HG03097 (cell line): ENCODE data around the gene PPM1E.
"Not testable (repeated sequence)": the region's sequence is repeated elsewhere in the genome, so short reads cannot be mapped to it uniquely, and the experiment has no call there.

Experiments used
- ATAC-seq: cut with Tn5 transposase; IDR thresholded peaks from one replicate; pipeline ENCODE4 v1.9.1; 2021; ENCODE audit not compliant: unreplicated experiment, low FRiP score

PPM1E gene

DNA sequence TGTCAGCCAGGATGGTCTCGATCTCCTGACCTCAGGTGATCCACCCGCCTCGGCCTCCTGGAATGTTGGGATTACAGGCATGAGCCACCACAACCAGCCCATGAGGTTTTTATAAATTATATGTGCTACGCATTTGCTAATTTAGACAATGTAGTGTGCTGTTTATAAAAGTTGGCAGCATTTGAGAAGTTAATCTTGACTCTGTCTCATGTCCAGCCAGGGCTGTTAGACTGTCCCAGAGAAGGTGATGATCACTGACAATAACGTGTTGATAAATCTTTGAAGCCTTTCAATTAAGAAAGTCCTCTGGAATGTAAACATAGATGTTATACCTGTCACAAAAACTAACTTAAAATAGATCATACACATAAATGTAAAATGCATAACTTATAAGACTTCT lies 82.0 kb downstream of the PPM1E start:
- ATAC-seq, result no peak

DNA sequence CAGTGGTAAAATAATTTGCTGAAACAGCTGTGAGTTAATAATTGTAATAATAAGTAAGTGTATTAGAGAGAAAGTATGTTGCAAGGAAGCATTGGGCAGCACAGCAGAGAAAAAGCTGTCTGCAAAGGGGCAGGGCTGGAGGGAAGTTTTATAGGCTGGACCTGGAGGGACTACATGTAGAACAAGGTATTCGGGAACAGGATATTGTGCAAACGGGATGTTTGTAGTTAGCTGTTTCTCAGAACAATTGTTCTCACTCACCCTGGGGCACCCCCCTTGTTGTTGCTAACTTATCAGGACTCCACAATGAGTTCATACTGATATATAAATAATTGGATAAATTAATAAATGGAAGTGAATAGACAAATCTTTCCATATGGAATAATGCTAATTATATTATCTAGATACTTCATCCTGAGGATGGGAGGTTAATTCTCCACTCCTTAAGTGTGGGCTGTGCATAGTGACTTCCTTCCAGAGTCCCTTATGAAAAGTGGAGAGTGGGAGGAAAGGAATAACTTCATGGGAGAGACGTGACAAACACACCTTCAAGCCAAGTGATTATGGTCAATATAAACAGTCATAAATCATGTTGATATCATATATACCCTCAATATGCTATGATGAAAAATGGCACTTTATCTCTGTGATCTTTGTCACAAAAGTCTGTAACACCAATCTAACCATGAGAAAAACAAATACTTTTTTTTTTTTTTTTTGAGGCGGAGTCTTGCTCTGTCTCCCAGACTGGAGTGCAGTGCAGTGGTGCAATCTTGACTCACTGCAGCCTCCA lies 85.4 kb downstream of the PPM1E start:
- no peak for ATAC-seq

DNA sequence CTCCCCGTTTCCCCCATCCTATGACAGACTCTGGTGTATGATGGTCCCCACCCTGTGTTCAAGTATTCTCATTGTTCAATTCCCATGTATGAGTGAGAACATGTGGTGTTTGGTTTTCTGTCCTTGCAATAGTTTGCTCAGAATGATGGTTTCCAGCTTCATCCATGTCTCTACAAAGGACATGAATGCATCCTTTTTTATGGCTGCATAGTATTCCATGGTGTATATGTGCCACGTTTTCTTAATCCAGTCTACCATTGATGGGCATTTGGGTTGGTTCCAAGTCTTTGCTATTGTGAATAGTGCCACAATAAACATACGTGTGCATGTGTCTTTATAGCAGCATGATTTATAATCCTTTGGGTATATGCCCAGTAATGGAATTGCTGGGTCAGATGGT lies 90.8 kb downstream of the PPM1E start:
- ATAC-seq, result not testable (repeated sequence)

DNA sequence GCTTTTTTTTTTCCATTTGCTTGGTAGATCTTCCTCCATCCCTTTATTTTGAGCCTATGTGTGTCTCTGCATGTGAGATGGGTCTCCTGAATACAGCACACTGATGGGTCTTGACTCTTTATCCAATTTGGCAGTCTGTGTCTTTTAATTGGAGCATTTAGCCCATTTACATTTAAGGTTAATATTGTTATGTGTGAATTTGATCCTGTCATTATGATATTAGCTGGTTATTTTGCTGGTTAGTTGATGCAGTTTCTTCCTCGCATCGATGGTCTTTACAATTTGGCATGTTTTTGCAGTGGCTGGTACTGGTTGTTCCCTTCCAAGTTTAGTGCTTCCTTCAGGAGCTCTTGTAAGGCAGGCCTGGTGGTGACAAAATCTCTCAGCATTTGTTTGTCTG lies 94.5 kb downstream of the PPM1E start:
- not testable (repeated sequence) for ATAC-seq

DNA sequence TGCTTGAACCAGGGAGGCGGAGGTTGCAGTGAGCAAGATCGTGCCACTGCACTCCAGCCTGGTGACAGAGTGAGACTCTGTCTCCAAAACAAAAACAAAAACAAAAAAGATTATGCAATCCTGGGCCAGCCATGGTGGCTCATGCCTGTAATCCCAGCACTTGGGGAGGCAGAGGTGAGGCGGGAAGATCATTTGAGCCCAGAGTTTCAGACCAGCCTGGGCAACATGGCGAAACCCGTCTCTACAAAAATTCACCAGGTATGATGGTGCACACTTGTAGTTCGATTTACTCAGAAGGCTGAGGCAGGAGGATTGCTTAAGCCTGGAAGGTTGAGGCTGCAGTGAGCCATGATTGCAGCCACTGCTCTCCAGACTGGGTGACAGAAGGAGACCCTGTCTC lies 109.6 kb downstream of the PPM1E start:
- no peak for ATAC-seq

DNA sequence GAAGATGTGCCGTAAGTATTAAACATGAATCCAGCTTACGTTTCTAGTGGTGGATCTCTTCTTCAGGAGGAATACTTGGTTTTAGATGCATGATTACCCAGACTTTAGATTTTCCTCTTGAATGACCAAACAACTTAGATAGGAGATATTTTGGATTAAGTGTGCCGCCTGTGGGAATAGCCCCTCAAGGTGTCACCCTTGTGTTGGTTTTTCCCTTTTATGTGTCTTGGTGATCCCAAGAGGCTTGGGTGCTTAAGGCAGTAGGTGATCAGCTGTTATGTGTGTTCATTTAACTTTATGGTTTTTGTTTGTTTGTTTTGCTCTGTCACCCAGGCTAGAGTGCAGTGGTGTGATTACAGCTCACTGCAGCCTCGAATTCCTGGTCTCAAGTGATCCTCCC lies 115.1 kb downstream of the PPM1E start:
- ATAC-seq, result no peak

DNA sequence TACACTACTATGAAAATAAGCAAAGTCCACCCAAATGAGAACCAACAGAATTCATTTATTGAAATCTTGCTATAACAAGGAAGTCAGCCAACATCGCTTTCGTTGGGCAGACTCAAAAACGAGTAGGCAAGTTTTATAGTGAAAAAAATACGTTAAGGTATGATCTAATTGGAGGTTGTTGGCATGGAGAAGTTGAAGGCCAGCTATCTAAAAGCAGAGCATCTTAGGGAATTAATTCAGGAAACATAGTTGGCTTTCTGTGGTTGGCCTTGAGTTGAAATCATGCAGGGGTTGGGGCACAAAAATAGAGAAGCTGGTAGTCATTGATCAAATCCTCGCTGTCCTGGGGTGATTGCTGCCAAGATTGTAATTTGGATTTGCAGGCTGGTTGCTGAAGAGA lies 118.3 kb downstream of the PPM1E start:
- ATAC-seq, result no peak

DNA sequence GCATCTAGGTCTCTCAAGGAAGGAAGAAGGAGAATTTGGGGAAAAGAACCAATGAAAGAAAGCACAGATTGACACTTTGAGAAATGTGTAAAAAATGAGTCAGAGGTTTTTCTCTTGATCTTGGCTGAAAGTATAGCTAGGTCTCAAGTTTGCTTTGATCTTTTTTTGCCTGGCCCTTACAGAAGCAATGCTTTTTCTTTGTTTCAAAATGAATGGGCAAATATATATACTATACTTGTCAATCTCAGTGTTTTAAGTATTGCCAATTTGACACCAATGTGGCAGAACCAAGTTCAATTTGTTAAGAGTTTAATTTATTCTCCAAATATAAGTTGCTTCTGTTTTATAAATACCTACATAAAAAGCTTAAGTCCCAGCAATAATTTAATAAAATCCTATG lies 119.6 kb downstream of the PPM1E start:
- ATAC-seq, result no peak

DNA sequence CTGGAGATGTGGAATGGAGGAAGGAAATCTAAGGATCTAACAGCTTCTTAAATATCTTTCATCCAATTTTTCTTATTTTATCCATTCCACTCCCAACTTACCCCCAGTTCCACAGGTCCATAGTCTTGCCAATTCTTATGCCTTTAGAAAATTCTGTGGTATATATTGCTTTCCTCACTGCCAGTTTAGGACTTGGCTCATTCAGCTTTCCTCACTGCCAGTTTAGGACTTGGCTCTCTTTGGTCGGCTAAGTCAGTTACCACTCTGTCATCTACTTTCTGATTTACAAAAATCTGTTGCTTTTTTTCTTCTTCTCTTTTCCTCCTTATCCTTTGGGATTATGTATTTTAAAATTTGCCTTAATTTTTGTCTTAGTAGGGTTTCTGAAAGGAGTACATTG lies 128.5 kb downstream of the PPM1E start:
- no peak for ATAC-seq

DNA sequence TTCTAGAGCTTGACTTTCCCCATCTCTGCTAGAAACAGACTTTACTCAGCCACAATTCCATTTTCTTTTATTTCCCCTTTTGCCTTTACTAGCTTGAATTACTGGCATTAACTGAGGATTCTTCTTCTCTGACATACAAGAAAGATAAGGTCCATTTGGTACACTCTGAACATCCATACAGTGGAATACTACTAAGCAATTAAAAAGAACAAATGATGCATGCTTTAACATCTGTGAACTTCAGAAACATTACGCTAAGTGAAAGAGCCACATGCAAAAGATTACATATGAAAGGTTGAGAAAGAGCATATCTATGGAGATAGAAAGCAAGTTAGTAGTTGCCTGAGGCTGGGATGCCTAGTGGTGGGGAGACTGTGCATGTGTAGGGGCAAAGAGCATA lies 130.9 kb downstream of the PPM1E start:
- no peak for ATAC-seq

DNA sequence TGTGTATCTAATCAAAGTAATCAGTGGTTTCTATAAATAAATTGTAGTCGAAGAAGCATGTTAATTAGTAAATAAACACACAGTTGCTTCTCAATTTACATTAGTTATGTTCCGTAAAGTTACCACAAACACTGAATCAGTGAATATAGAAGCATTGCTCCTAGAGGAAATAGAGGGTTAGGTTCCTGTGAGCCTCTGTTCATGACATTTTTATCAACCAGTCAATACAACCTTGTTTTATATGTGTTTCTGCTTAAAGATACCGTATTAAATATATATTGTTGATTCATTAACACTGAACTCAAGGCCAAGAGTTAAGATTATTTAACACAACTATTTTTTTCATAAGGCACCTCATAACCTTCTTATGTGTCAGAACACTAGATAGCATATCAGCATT lies 134.3 kb downstream of the PPM1E start:
- ATAC-seq, result no peak

DNA sequence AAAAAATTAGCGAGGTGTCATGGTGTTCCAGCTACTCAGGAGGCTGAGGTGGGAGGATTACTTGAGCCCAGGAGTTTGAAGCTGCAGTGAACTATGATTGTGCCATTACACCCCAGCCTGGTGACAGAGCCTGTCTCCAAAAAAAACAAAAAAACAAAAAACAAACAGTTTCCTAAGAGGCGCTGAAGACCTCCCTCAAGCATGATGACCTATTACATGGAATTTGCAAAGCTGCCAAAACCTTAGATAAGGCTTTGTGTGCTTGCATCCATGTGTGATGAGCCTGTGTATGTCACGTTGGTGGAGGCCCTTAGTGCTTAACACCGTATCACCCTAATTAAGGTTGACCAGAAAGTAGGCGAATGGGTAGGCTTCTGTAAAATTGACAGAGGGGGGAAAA lies 143.5 kb downstream of the PPM1E start:
- no peak for ATAC-seq

DNA sequence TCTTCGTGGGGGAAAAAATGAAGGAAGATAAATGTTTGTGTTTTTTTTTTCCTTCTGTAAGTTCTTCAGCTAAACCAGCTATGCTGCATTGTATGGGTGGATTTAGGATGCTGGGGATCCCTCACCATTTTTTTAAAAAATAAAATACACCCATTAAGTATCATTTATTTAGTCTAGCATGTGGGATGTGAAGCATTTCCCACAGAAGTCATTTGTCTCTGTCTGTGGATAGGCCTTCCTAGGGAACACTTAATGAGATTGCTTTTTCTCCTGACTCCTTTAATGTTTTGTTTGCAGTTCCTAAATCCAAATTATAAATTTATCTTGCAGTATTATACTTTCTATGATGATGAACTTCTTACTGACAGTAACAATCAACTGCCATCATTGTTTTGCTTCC lies 146.7 kb downstream of the PPM1E start:
- no peak for ATAC-seq

DNA sequence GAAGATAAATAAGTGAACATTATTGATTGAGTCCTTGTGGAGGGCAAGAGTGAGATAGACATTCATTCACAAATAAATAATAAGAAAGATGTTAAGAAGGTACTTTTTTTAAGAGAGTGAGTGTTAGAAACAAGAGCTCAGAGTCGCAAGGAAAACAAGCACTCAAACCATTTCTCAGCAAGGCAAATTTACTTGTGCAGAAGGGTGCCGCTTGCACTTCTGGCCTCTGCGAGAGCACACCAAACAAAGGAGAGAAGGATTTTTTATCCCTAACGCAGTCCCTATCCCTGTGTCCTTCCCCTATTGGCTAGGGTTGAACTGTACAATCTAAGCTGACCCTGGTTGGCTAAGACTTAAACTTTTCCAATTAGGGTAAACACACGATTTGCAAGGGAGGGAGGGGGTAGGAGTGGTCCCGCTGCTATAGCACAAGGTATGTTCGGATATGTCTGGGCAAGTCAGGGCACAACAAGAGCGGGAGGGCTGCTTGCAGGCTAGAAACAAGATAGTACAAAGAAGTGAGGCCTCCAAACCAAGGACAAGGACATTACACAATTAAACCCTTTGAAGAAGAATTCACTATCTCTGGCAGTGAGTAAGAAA lies 156.2 kb downstream of the PPM1E start:
- ATAC-seq, result no peak

DNA sequence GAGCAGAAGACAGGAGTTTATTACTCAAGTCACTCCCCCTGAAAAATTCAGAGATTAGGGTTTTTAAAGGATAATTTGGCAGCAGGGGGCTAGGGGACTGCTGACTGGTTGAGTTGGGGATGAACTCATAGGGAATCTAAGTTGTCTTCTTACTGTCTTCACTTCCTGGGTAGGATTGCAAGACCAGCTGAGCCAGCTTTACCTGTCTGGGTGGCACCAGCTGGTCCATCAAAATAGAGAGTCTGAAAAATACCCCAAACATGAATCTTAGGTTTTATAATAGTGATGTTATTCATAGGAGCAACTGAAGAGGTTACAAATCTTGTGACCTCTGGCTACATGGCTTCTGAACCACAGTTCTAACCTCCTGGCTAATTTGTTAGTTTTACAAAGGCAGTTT lies 157.9 kb downstream of the PPM1E start:
- ATAC-seq, result no peak

DNA sequence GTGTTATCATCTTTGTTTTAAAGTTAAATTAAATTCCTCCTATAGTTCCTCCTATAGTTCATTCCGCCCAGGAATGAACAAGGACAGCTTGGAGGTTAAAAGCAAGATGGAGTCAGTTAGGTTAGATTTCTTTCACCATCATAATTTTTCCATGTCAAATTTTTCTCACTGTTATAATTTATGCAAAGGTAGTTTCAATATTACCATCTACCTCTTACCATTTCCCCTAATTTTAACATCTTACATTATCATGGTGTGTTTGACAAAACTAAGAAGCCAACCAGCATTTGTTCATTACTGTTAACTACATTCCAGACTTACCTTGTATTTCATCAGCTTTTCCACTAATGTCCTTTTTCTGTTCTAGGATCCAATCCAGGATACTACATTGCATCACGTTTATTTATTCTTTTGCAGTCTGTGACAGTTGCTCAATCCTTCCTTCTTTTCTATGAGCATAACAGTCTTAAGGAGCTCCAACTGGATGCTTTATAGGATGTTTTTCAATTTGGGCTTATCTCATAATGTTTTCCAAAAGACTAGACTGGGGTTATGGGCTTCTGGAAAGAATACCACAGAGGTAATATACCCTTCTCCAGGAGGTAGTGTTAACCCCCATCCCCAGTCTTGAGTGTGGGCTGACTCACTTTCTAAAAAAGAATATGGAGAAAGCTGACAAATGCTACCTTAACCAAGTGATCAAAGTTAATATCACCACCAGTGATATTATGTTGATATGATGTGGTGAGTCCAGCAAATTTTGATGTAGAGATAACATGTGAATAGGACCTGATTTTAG lies 158.5 kb downstream of the PPM1E start:
- ATAC-seq, result no peak

DNA sequence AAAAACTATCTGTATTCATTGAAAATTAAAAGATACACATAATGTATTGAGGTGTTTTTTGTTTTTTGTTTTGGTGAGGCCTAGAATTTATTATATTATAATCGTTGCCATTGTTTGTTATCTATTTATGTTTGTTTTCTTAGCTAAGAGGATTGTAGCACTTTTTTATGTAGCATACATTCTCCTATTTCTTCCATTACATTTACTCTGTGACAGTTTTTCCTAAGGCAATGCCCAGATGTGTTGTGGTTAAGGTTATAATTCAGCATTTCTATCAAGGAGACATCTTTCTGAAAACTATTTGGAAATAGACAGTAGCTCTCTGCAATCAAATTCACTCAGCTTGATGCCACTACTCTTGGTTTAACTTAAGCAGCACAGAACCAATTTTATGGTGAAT lies 161.6 kb downstream of the PPM1E start:
- ATAC-seq, result no peak

DNA sequence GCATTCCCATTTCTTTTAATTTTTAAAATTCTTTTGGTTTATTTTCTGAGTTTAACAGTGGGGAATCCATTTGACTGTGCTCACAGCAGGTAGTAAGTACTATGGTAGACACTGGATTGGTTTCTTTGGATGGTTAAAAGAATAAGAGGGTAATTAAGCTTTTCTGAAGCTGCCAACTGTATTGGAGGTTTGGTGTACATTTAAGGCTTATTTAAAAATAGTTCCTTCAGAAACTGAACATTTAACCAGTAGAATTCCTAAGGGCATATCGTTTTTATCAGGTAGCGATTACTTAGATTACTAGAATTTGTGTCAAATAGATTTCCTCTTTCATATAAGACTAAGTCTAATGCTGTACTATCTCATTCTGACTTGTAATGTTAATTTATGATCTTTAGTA lies 162.4 kb downstream of the PPM1E start:
- ATAC-seq, result no peak

DNA sequence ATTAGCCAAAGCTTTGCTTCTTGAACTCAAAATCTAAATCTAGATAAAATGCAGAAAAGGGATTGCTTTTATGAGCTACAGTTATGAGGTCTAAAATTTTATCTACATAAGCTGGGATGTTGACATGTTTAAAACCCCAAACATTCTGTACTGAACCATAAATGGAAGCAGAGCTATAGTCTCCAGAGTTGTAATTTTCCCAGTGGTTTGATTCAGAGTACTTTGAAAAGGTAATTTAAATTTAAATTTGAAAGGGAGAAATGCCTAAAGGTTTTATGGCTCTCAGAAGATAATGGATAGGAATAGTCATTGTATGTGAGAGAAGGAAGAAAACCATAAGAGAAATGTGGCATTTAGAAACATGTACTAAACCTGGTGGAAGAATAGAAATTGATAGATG lies 163.2 kb downstream of the PPM1E start:
- ATAC-seq, result no peak

DNA sequence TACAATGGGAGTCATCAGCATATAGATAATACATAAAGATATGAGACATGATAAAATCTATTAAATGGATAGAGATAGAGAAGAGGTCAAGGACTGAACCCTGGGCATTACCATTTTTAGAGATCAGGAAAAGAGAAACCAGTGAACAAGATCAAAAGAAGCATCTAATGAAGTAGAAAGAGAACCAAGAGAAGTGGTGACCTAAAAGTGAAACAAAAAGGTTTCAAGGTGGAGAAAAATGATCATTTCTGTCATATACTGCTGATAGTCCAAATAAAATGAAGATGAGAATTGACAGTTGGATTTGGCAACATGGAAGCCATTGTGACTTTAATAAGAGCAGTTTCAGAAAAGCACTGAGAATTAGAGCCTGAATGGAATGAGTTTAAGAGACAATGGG lies 165.1 kb downstream of the PPM1E start:
- no peak for ATAC-seq

DNA sequence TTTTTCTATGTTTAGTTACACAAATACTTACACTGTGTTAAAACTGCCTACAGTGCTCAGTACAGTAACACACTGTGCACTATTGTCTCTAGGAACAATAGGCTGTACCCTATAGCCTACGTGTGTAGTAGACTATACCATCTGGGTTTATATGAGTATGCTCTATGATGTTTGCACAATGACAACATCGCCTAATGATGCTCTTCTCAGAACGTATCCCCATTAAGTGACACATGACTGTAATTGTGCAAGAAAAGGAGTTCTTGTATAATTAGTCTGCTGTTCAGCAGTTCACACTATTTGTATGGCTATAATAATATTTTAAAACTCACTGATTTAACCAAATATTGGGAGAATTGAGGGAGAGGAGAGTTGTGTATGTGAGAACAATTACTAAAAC lies 177.3 kb downstream of the PPM1E start:
- no peak for ATAC-seq

DNA sequence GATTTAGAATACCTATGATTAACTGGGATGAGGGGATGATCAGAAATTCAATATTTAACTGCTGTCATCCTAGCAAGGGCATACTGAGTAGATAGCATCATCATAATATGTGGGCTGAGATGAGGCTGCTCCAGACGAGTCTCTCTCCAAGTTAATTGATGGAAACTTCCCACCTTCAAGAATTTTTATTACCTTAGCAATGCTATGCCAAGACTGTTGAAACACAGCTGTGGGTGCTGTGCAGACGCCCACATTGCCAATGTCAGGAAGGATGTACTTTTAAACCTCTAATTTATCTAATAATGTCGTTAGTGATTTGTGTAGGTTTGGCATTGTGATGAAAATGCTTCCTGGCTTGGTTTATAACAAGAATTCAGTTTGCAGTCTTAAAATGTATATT lies 180.6 kb downstream of the PPM1E start:
- no peak for ATAC-seq
